Adrenal gland (tissue), 5 donors: ENCODE data around the gene TRAPPC4.
"Not testable (repeated sequence)": the region's sequence is repeated elsewhere in the genome, so short reads cannot be mapped to it uniquely, and the experiment has no call there.

Experiments
- POLR2A ChIP-seq, 2 donors: fragments of 450-650 bp; IDR thresholded peaks; one replicate each; pipeline ENCODE4 v1.6.1; 2017; ENCODE audit warnings: antibody characterized with exemption in 2 of 2, mild to moderate bottlenecking in 2 of 2, moderate library complexity in 1 of 2
- TF ChIP-seq, protein P1 (sequence below), 6 experiments: fragments of 450-650 bp in 4 of 6; fragments of 200-600 bp in 2 of 6; sonication (generic) in 1 of 6; IDR thresholded peaks; 1 replicate in 5 of 6; 2 replicates in 1 of 6; pipeline versions ENCODE4 v1.5.1 to v1.8.0; 2016 to 2021; ENCODE audit warnings: antibody characterized with exemption in 6 of 6, mild to moderate bottlenecking in 2 of 6, moderate library complexity in 1 of 6
- donor health status: DM: no; HTN: no; CAD: no.

DNA sequence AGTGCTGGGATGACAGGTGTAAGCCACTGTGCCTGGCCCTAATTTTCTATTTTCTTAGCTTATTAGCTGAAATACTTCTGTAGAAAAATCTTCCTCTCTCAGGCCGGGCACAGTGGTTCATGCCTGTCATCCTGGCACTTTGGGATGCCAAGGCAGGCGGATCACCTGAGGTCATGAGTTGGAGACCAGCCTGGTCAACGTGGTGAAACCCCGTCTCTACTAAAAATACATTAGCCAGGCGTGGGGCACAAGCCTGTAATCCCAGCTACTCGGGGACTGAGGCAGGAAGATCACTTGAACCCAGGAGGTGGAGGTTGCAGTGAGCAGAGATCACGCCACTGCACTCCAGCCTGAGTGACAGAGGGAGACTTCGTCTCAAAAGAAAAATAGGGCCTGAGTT is 34.2 kb upstream of the TRAPPC4 start:
- TF ChIP-seq, protein P1, sequence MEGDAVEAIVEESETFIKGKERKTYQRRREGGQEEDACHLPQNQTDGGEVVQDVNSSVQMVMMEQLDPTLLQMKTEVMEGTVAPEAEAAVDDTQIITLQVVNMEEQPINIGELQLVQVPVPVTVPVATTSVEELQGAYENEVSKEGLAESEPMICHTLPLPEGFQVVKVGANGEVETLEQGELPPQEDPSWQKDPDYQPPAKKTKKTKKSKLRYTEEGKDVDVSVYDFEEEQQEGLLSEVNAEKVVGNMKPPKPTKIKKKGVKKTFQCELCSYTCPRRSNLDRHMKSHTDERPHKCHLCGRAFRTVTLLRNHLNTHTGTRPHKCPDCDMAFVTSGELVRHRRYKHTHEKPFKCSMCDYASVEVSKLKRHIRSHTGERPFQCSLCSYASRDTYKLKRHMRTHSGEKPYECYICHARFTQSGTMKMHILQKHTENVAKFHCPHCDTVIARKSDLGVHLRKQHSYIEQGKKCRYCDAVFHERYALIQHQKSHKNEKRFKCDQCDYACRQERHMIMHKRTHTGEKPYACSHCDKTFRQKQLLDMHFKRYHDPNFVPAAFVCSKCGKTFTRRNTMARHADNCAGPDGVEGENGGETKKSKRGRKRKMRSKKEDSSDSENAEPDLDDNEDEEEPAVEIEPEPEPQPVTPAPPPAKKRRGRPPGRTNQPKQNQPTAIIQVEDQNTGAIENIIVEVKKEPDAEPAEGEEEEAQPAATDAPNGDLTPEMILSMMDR (IDR thresholded peaks at IDR 0.05): not testable (repeated sequence)
- TF ChIP-seq POLR2A (IDR thresholded peaks at IDR 0.05): not testable (repeated sequence)
